Non-pigmented ciliary epithelial cell (primary cell): ENCODE results near the gene TAF13.
A peak's percentile ranks its signal among the peaks of the same experiment; 100 is the strongest.
"Not testable (repeated sequence)": the region's sequence is repeated elsewhere in the genome, so short reads cannot be mapped to it uniquely, and the experiment has no call there.

Experiments used
- DNase-seq: peaks from one replicate; pipeline ENCODE4 v3.0.0-alpha.2; 2010; ENCODE audit warnings: low read depth

TAF13 gene

DNA sequence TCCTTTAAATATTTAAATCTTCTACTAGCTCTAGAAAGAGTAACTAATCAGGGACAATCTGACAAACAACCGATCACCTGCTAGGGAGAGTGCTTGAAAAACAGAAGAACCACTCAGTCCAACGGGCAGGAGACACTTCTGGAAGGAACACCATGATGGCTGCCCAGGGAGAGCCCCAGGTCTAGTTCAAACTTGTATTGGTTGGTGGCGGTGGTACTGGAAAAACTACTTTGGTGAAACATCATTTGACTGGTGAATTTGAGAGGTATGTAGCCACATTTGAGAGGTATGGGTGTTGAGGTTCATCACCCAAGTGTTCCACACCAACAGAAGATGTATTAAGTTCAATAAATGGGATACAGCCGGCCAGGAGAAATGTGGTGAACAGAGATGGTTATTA is 29.1 kb downstream of the TAF13 start:
- DNase-seq = no peak

GRCh38 chr1:109045595-109045994 is 30.2 kb downstream of the TAF13 start:
- no peak for DNase-seq

- DNase-seq = peak; percentile 80
Observed at GRCh38 chr1:109041621-109042468, 34.0 kb downstream of the TAF13 start, which contains the start of gene WDR47. Gene WDR47 (minus strand): TSS chr1:109042102. CDS start chr1:109023512, 18,590 bp downstream.

GRCh38 chr1:109040989-109041620 is 34.7 kb downstream of the TAF13 start:
- DNase-seq = no peak

GRCh38 chr1:109040627-109040988 is 35.2 kb downstream of the TAF13 start:
- DNase-seq = no peak

- no peak for DNase-seq
Observed at GRCh38 chr1:109034382-109034781, 41.4 kb downstream of the TAF13 start.

GRCh38 chr1:109029493-109029892 is 46.3 kb downstream of the TAF13 start:
- DNase-seq = not testable (repeated sequence)

GRCh38 chr1:109027841-109028240 is 48.0 kb downstream of the TAF13 start:
- DNase-seq = no peak

GRCh38 chr1:109025694-109026093 is 50.1 kb downstream of the TAF13 start:
- DNase-seq = no peak

DNA sequence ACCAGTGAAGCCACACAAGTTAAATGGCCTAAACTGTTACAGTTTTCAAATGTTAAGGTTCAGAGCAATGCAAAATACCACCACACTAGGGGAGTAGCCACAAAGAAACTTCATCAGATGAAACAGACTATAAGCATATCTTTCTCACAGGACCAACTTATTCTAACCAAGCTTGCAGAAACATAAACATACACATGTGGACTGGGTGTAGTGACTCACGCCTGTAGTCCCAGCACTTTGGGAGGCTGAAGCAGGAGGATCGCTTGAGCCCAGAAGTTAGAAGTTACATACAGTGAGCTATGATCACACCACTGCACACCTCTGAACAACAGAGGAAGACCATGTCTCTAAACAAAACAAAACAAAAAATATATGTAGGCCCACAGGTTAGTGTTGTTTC is 51.2 kb downstream of the TAF13 start:
- no peak for DNase-seq

DNA sequence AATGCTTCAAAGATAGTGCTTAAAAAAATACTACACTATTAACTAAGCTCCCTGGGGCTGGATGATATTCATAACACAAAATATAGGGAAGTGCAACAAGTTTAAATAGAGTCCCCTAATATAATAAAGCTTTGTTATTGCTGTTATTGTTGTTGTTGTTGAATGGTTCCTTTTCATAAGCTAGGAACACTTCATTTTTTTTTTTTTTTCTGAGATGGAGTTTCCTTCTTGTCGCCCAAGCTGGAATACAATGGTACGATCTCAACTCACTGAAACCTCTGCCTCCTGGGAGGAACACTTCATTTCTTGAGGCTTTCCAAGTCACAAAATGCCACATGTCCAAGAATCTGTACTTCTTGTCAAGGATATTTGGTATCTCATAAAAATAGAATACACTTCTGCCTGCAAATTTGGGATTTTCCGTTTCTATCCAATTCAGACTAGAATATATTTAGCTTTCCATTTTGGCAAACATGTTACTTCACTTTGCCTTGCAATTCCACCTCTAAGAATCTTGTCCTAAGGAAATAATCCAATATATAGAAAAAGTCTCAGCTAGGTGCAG is 55.0 kb downstream of the TAF13 start:
- no peak for DNase-seq

DNA sequence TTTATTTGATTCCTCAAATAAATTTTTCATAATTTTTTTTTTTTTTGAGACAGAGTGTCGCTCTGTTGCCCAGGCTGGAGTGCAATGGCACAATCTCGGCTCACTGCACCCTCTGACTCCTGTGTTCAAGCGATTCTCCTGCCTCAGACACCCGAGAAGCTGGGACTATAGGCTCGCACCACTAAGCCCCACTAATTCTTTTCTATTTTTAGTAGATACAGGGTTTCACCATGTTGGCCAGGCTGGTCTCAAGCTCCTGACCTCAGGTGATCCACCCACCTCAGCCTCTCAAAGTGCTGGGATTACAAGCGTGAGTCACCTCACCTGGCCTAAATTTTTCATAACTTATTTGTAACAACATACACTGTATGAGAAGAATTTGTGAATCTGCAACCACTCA is 58.1 kb downstream of the TAF13 start:
- not testable (repeated sequence) for DNase-seq

- no peak for DNase-seq
Observed at GRCh38 chr1:109017134-109017533, 58.7 kb downstream of the TAF13 start.
